ENCODE measurements around the gene EXTL2. TPM values are rescaled to one million over a fixed set of nuclear protein-coding genes. Genes with fewer than 3 reads are reported as not detected.
"Not testable (repeated sequence)": the region's sequence is repeated elsewhere in the genome, so short reads cannot be mapped to it uniquely, and the experiment has no call there.

Gene EXTL2, protein sequence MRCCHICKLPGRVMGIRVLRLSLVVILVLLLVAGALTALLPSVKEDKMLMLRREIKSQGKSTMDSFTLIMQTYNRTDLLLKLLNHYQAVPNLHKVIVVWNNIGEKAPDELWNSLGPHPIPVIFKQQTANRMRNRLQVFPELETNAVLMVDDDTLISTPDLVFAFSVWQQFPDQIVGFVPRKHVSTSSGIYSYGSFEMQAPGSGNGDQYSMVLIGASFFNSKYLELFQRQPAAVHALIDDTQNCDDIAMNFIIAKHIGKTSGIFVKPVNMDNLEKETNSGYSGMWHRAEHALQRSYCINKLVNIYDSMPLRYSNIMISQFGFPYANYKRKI
- total RNA-seq = 1 to 10 TPM; 4.4 to 6.2 TPM
- 1 to 10 TPM; 4.6 to 7.6 (median 5.1) TPM for polyA plus RNA-seq
- total RNA-seq = 5.4 to 10.2 (median 6.1) reads per million in 6 experiments

DNA sequence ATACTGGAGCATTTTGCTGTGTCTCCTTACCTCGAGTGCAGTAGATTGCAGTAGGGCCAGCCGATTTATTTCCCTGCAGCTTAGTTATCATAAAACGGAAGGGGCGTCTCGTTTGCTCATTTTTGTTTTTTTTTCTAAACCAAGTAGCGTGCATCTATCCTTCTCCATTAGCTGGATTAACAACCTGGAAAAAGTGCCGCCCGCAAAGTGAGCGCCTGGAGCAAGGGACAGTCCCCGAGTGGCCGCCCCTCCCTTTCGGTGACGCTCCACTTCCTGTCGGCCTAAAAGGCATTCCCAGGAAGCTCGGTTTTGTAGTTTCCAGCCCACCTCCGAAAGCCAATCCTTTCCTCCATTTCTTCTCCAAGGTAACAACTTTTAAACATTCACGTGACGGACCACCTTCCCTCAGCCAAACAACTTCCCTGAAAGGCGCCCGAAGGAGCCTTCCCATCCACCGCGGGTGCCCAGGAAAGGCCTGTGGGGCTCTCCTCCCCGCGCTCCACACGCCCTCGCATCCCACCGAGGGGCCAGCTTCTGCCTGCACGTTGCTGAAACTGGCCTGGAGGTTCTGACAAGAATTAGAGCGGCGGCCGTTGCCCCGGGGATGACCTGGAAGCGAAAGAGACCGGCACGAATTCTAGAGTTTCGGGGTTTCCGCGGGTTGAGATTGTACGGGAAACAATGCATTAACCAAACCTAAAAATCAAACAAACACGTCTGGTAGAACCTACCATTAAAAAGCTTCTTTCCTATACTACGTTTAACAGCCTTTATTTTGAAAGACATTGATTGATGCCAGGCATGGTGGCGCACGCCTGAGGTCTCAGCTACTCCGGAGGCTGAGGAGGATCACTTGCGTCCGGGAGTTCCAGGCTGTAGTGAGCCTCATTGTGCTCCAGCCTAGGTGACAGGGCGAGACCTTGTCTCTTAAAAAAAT lies at the start of gene EXTL2:
TSS of gene EXTL2 (minus strand) at position 240 of the 937 bp plus-strand sequence. CDS start 6,085 bp downstream, outside the sequence.
- POLR2A ChIA-PET = interaction anchor here (0.8 to 2.9 kb wide), 12 partner anchors 9 to 1129 kb away, joined by 3 to 18 read pairs (median 4); partner anchors contain the start of genes FRRS1 and S1PR1
- DNase-seq (peak; percentile 33 to 72 (median 48)), ATAC-seq (peak; percentile 15 to 38)
- Mint-ChIP-seq H3K36me3 (peaks cover 9 to 20% (median 15%) of the 10 kb centered on the region in 3 donors), H3K4me1 (peaks cover 14 to 57% (median 45%) of the 10 kb centered on the region in 4 donors), H3K4me3 (peak within 1 kb of the TSS; percentile 96 to 100 (median 99)), H3K9me3 (peaks cover 0 to 13% (median 8%) of the 10 kb centered on the region in 9 donors), H3K27me3 (peaks cover 0 to 6% (median 0%) of the 10 kb centered on the region in 5 donors), H3K27ac (peak within 1 kb of the TSS; percentile 98 to 100 (median 100))

DNA sequence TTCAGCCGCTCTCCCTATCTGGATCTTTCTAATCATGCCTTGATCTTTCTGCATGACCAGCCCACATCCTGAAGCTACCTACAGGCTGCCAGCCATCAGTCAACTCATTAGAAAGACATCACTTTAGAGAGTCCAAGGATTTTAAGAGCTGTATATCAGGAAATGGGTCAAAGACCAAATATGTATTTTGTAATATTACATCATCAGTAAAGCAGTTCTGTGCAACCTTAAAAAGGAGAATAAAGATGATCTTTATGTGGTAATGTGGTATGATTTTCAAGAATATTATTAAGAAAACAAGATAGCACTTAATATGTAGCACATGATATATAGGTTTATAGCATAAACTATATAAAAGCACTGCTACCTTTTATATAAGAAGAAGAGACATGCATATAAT lies 48.9 kb upstream of the EXTL2 start:
- peaks cover 43 to 71% (median 59%) of the 10 kb centered on the region in 3 donors for H3K36me3 Mint-ChIP-seq
- ATAC-seq (peak; percentile 16 to 29), DNase-seq (no peak)
- POLR2A ChIA-PET = interaction anchor here (1.0 to 5.3 kb wide), 5 partner anchors 14 to 301 kb away, joined by 3 to 29 read pairs (median 4); partner anchors contain the start of gene S1PR1
- peaks cover 31 to 69% (median 58%) of the 10 kb centered on the region in 4 donors for H3K4me1 Mint-ChIP-seq
- H3K4me3 Mint-ChIP-seq = peak overlapping the region in 9 of 10 donors; percentile 57 to 78 (median 74)
- H3K27ac Mint-ChIP-seq = peak overlapping the region; percentile 83 to 96 (median 92)
- H3K27me3 Mint-ChIP-seq = peaks cover 0 to 2% (median 0%) of the 10 kb centered on the region in 5 donors
- peaks cover 10 to 49% (median 40%) of the 10 kb centered on the region in 9 donors for H3K9me3 Mint-ChIP-seq

DNA sequence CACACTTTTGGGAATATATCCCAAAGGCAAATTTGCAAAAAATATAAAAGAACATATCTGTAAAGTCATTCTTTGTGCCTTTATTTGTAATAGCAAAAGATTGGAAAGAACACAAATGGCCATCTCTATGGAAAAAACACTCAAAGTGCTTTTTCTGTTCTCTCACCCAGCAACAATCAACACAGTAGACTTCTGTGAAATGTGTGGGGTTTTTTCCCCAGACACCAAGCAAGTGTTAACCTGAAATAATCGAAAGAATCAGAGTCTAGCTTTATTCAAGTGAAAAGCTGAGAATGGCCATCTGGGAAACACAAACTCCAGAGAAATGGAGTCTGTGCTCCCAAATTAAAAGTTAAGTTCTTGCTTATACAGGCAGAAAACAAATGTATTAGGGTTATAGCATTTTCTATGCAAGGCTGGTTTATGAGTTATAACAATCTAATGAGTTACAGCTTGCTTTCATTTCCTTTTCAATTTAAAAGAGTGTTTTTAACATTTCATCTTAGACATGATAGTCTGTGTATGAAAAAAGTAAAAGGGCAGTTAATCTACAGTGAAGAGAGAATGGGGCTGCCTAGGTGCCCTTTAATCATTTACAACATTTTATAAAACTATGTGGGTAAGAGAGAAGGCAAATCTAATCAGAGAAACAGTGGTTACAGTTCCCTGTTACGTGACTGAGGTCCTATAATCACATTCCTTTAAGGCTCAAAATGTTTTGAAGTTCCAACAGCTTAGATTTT lies 47.8 kb upstream of the EXTL2 start:
- Mint-ChIP-seq H3K4me3 (peak overlapping the region; percentile 49 to 78 (median 72)), H3K27ac (peak overlapping the region; percentile 83 to 96 (median 92)), H3K36me3 (peaks cover 36 to 69% (median 58%) of the 10 kb centered on the region in 3 donors), H3K9me3 (peaks cover 8 to 41% (median 34%) of the 10 kb centered on the region in 9 donors), H3K4me1 (peaks cover 29 to 64% (median 50%) of the 10 kb centered on the region in 4 donors), H3K27me3 (no peaks in the 10 kb centered on the region)
- DNase-seq (no peak), ATAC-seq (peak; percentile 53 to 65)
- POLR2A ChIA-PET = interaction anchor here (1.1 to 5.3 kb wide), 5 partner anchors 10 to 302 kb away, joined by 3 to 29 read pairs (median 12); partner anchors contain the start of gene S1PR1

DNA sequence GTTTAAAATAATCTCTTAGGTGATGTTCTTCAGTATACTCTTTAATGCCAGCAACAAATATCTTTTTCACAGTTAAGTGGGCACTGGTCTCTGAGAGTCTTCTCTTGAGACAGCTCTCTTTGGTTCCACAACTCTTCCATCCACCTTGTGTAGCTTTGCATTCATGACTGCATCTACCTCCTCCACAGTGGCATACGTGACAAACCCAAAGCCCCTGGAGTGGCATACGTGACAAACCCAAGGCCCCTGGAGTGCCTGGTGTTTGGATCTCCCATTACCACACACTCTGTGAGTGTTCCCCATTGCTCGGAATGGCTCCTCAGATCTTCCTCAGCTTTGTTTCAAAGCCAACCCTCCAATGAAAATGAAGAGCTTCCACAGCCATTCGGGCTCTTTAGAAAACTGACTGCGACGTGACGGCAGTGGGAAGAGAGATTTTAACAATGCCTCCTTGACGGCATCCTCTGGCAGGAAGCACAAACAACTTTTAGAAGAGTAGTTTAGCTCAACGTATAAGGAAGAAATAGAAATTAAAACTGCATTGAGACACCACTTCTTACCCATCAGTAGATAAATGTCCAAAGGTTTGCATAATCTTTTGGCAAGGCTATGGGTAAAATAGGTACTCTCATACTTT lies 47.1 kb upstream of the EXTL2 start:
- Mint-ChIP-seq H3K27ac (peak overlapping the region; percentile 83 to 96 (median 92)), H3K36me3 (peaks cover 29 to 67% (median 55%) of the 10 kb centered on the region in 3 donors), H3K27me3 (no peaks in the 10 kb centered on the region), H3K4me3 (peak overlapping the region; percentile 49 to 78 (median 72)), H3K9me3 (peaks cover 2 to 33% (median 27%) of the 10 kb centered on the region in 9 donors), H3K4me1 (peaks cover 29 to 62% (median 45%) of the 10 kb centered on the region in 4 donors)
- DNase-seq (no peak), ATAC-seq (peak; percentile 30 to 55)
- POLR2A ChIA-PET = interaction anchor here (0.7 to 5.3 kb wide), 7 partner anchors 9 to 296 kb away, joined by 3 to 29 read pairs (median 11); partner anchors contain the start of genes EXTL2, S1PR1 and SLC30A7

DNA sequence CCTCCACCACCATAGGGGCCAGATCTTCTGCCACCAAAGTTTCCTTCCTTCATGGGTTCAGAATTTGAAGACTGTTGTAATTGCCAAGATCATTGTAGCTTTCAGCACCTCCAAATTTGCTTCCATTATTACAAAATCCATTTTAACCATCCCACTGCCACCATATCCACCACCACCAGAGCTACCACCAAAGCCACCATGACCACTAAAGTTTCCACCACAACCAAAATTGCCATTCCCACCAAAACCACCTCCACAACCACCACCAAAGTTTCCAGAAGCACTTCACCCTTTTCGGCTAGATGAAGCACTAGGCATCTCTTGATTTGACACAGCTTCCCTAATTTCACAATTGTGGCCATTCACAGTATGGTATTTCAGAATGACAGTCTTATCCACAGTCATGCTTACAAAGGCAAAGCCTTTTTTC lies 46.5 kb upstream of the EXTL2 start:
- Mint-ChIP-seq H3K36me3 (peaks cover 28 to 67% (median 54%) of the 10 kb centered on the region in 3 donors), H3K9me3 (peaks cover 0 to 28% (median 21%) of the 10 kb centered on the region in 9 donors), H3K4me3 (peak overlapping the region in 7 of 10 donors; percentile 55 to 78 (median 74)), H3K27me3 (no peaks in the 10 kb centered on the region), H3K27ac (peak overlapping the region; percentile 83 to 96 (median 92)), H3K4me1 (peaks cover 31 to 62% (median 48%) of the 10 kb centered on the region in 4 donors)
- ATAC-seq = no peak
- DNase-seq = no peak
- POLR2A ChIA-PET = interaction anchor here (0.7 to 5.3 kb wide), 8 partner anchors 8 to 296 kb away, joined by 3 to 29 read pairs (median 8); partner anchors contain the start of genes EXTL2, S1PR1 and SLC30A7

DNA sequence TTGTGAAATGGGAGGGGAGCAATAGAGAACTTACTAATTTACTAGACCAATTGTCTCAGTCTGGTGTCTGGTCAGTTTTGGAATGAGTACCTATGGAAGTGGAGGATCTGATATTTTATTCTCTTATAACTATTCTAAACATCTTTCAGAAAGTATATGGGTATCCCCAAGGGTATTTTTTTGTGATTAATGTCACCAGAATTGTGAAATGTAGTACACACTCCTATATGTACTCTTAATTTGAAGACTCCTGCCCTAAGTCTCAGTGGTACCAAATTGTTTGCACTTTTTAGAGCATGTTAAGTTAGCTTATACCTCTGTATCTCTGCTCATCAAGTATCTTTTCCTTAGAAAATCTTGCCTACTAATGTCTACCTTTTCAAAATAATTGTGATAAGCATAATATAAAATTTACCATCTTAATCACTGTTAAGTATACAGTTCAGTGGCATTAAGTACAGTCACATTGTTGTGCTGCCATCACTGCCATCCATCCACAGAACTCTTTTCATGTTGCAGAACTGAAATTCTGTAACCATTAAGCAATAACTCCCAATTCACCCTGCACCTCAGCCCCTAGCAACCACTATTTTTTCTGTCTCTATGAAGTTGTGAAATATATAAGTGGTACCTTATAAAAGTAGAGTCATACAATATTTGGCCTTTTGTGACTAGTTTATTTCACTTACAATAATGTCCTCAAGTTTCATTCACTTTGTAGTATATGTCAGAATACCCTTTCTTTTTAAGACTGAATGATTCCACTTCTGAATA lies 41.7 kb upstream of the EXTL2 start:
- Mint-ChIP-seq H3K27ac (peak overlapping the region in 7 of 10 donors; percentile 7 to 76 (median 27)), H3K4me1 (peaks cover 21 to 67% (median 59%) of the 10 kb centered on the region in 4 donors), H3K9me3 (peaks cover 0 to 21% (median 8%) of the 10 kb centered on the region in 9 donors), H3K27me3 (no peaks in the 10 kb centered on the region), H3K4me3 (no peak overlapping the region), H3K36me3 (peaks cover 19 to 76% (median 58%) of the 10 kb centered on the region in 3 donors)
- ATAC-seq (no peak), DNase-seq (no peak)
- POLR2A ChIA-PET = no interaction called here

DNA sequence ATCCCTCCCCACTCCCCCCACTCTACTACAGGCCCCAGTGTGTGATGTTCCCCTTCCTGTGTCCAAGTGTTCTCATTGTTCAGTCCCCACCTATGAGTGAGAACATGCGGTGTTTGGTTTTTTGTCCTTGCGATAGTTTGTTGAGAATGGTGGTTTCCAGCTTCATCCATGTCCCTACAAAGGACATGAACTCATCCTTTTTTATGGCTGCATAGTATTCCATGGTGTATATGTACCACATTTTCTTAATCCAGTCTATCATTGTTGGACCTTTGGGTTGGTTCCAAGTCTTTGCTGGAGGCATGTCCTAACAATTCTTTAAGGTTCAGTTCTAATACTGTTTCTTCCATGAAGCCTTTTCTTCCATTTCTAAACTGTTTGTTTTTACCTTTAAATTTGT lies 38.9 kb upstream of the EXTL2 start:
- Mint-ChIP-seq H3K4me3 (peak overlapping the region in 1 of 10 donors; percentile 33), H3K27ac (peak overlapping the region in 9 of 10 donors; percentile 16 to 86 (median 76)), H3K36me3 (peaks cover 9 to 56% (median 44%) of the 10 kb centered on the region in 3 donors), H3K9me3 (peaks cover 0 to 21% (median 3%) of the 10 kb centered on the region in 9 donors), H3K4me1 (peaks cover 16 to 77% (median 60%) of the 10 kb centered on the region in 4 donors)
- DNase-seq, H3K27me3 Mint-ChIP-seq, ATAC-seq: not testable (repeated sequence)
- POLR2A ChIA-PET = interaction anchor here (0.9 to 1.4 kb wide), 2 partner anchors 8 to 347 kb away, joined by 3 to 12 read pairs; no protein-coding TSS in a partner anchor

DNA sequence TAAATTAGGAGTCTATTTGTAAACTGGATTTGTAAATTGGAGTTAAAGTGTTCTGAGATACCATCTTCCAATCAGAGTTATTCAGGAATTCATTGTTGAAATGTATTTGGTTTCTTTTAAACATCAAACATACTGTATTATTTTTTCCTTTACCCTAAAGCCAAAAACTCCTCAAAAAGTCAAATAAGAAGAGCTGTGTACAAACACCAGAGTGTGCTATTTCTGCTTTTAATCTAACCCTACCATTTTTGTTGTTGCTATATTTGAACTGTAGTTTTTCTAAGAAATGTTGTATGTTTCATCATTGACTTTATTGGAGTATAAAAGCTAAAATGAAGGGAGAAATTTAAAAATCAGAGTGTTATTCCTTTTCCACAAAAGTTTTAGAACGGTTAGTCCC lies 37.1 kb upstream of the EXTL2 start:
- Mint-ChIP-seq H3K4me3 (peak overlapping the region in 7 of 10 donors; percentile 9 to 73 (median 35)), H3K27ac (peak overlapping the region in 9 of 10 donors; percentile 65 to 97 (median 87)), H3K4me1 (peaks cover 13 to 67% (median 58%) of the 10 kb centered on the region in 4 donors), H3K9me3 (peaks cover 0 to 16% (median 3%) of the 10 kb centered on the region in 9 donors), H3K36me3 (peaks cover 8 to 41% (median 30%) of the 10 kb centered on the region in 3 donors), H3K27me3 (no peaks in the 10 kb centered on the region)
- POLR2A ChIA-PET = interaction anchor here (1.9 to 2.0 kb wide), 2 partner anchors 17 to 306 kb away, joined by 7 to 16 read pairs; partner anchors contain the start of gene S1PR1
- DNase-seq (no peak), ATAC-seq (no peak)

DNA sequence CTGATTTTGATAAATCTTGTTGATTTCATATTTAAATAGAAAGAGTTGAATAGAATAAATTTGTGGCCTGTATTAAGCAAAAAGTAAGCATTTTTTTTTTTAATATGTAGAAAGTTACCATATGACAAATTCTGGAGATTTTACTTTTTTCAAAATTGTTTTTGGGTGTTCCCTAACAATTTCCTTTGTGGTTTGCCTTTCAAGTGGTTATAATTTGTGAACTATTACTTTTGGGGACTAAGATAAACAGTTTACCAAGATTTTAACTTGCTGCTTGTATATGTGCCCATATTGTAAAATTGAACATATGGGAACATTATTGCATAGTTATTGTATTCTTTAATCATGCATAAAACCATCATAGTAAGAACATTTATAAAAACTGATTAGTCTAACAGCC lies 35.9 kb upstream of the EXTL2 start:
- peak in 3 of 10 donors; percentile 53 to 58 (median 54) for DNase-seq
- H3K27me3 Mint-ChIP-seq = no peaks in the 10 kb centered on the region
- peak overlapping the region; percentile 12 to 74 (median 66) for H3K4me3 Mint-ChIP-seq
- H3K27ac Mint-ChIP-seq = peak overlapping the region in 9 of 10 donors; percentile 65 to 97 (median 87)
- H3K36me3 Mint-ChIP-seq = peaks cover 4 to 30% (median 22%) of the 10 kb centered on the region in 3 donors
- POLR2A ChIA-PET = interaction anchor here (1.4 to 10.1 kb wide), 3 partner anchors 19 to 357 kb away, joined by 3 to 164 read pairs (median 49); partner anchors contain the start of gene S1PR1
- peaks cover 0 to 16% (median 4%) of the 10 kb centered on the region in 9 donors for H3K9me3 Mint-ChIP-seq
- ATAC-seq = no peak
- peaks cover 14 to 60% (median 52%) of the 10 kb centered on the region in 4 donors for H3K4me1 Mint-ChIP-seq

DNA sequence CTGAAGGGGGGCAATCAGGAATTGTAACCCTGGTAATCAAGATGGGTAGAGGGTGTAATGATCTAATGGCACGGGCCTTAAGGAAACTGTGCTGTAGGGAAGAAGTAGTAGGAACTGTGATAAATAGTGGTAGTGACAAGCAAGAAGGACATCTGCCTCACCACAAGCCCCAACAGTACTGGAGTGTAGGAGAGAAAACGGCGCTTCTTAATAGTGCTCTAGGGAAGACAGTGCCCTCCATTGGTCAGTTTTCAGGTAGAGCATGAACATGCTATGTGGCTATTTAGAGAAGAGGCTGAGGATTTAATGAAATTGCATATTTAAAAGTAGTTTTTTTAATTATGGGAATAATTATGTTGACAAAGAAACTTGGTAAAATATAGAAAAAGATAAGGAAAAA lies 33.5 kb upstream of the EXTL2 start:
- POLR2A ChIA-PET = interaction anchor here (1.0 to 10.1 kb wide), 16 partner anchors 11 to 382 kb away, joined by 3 to 164 read pairs (median 4); partner anchors contain the start of genes DPH5 and S1PR1
- Mint-ChIP-seq H3K9me3 (peaks cover 0 to 13% (median 4%) of the 10 kb centered on the region in 9 donors), H3K27me3 (no peaks in the 10 kb centered on the region), H3K36me3 (peaks cover 11 to 18% (median 12%) of the 10 kb centered on the region in 3 donors), H3K4me3 (no peak overlapping the region), H3K27ac (no peak overlapping the region), H3K4me1 (peaks cover 20 to 58% (median 34%) of the 10 kb centered on the region in 4 donors)
- DNase-seq = no peak
- ATAC-seq = peak in 1 of 2 donors; percentile 12

Measured in naive thymus-derived CD8-positive, alpha-beta T cell (primary cell).